Measurements from ENCODE around the gene ASMT.
"Not testable (repeated sequence)": the region's sequence is repeated elsewhere in the genome, so short reads cannot be mapped to it uniquely, and the experiment has no call there.

The ASMT gene

DNA sequence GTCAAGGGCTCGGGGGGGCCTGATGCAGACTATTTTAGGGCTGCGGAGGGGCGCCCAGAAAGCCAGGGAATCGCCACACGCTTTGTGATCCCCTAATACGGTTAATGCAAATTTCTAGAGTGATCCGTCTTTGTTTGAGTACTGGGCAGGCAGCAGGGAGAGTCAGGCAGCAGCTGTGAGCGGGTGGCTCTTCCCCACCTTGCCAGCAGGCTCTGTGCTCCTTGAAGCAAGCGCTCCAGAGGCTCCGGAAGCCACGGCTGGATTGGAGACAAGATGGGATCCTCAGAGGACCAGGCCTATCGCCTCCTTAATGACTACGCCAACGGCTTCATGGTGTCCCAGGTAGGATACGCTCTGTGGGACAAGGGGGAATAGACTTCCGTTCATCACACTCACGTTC lies at the start of gene ASMT:
TSS of gene ASMT (plus strand) at position 133 of the 400 bp plus-strand sequence. CDS start at position 274, 141 bp downstream.
- DNase-seq = no peak

GRCh38 chrX:1574181-1574580 lies 40.7 kb upstream of the ASMT start:
- not testable (repeated sequence) for DNase-seq

DNA sequence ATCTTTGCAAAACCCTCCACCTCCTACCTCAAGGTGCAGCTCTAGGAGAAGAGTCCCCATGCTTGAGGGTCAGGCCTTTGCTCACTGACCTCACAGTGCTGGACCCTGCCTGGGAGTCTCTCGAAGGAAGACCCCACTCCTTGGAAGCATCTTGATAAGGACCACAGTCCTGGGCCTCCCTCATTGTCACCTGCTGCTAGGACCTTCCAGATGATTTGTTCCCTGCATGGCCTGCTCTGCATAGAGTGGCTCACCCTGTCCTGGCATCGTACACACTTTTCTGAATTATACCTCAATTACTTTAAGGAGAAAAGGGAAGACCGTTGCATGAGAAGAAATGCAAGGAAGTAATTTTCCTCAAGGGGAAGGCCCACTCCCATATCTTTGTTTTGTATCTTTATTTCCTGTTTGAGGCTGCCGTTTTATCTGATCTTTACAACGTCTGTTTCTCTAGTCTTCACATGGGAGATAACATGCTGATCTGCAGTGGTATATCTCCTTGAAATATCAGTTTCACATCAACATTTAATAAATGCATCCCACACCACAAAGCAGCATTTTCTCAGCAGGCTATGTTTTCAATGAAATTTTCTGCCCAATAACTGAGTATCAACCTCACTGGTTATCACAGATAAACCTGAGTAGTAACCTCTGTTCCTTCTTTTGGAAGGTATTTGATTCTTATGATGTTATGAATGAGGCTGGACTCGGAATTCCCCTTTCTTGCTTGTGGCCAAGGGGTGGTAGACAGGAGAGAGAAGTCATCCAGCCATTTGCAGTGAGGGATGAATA lies 38.5 kb upstream of the ASMT start:
- no peak for DNase-seq

- no peak for DNase-seq
Observed at GRCh38 chrX:1577845-1578244, 37.0 kb upstream of the ASMT start.

- DNase-seq = no peak
Observed at GRCh38 chrX:1578511-1579173, 36.2 kb upstream of the ASMT start.

DNA sequence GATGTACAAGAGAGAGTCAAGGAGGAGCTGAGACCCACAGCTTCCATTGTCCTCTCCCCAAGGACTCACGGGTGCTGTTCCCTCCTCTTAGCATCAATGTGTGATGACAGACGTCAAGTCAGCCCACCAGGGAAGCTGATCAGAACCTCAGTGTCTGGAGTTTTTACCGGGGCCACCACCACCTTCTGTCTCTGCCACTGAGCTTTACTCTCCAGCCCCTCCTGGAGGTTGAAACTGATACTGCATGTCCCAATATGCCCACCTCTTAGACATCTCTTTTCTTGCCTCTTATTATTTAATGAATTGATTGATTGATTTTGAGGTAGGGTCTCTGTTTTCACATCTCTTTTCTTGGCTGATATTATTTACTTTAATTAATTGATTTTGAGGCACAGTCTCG lies 33.7 kb upstream of the ASMT start:
- DNase-seq = peak; percentile 69 to 70

DNA sequence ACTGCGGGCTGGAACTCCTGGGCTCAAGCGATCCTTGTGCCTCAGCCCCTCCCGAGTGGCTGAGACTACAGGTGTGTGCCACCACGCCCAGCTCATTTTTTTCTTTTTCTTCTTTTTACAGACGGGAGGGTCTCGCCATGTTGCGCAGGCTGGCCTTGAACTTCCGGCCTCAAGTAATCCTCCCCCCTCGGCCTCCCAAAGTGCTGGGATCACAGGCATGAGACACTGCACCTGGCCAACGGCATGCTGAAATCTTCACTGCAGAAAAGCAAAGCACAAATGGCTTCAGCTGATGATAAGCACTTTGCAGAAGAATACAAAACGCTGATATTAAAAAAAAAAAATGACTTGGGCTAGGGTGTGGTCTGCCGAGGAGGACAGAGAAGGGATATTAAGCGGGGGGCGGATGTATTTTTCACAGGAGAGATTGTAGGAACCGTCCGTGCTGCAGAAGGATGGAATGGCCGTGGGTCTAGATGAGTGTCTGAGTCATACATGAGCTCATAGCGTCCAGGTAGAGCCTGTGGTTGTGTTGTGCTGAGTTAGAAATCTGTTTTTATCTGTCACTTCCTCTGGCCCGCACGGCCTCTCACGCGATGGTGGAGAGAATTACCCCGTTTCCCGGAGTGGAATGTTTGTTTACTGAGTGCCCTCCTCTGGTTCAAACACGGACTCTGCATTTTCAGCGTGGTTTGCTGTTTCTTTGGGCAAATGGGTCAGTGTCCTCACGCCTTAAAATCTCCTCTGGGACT lies 32.0 kb upstream of the ASMT start:
- DNase-seq = peak; percentile 55 to 56

DNA sequence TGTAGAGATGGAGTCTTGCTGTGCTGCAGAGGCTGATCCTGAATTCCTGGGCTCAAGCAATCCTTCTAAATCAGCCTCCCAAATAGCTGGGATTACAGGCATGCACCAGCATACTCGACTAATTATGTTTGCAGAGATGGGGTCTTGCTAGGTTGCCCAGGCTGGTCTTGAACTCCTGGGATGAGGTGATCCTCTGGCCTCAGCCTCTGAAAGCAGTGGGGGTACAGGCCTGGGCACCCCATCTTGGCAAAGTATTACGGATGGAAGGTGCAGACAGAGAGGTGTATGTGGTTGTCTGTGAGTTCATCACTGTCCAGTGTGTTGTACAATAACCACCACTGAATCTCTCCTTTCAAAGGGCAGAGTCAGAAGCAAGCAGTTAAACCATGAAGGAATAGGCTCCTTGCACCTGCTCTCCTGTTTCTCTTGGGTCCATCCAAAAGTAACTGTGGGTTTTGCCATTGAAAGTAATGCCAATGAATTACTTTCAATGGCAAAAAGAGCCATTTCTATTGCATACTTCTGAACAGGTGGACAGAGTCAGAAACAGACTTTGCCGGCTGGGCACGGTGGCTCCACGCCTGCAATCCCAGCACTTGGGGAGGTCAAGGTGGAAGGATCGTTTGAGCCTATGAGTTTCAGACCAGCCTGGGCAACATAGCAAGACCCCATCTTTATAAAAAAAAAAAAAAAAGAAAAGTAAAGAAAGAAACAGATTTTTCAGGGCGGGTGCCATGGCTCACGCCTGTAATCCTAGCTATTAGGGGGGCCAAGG lies 30.4 kb upstream of the ASMT start:
- no peak for DNase-seq

- no peak for DNase-seq
Observed at GRCh38 chrX:1587161-1587560, 27.7 kb upstream of the ASMT start.

DNA sequence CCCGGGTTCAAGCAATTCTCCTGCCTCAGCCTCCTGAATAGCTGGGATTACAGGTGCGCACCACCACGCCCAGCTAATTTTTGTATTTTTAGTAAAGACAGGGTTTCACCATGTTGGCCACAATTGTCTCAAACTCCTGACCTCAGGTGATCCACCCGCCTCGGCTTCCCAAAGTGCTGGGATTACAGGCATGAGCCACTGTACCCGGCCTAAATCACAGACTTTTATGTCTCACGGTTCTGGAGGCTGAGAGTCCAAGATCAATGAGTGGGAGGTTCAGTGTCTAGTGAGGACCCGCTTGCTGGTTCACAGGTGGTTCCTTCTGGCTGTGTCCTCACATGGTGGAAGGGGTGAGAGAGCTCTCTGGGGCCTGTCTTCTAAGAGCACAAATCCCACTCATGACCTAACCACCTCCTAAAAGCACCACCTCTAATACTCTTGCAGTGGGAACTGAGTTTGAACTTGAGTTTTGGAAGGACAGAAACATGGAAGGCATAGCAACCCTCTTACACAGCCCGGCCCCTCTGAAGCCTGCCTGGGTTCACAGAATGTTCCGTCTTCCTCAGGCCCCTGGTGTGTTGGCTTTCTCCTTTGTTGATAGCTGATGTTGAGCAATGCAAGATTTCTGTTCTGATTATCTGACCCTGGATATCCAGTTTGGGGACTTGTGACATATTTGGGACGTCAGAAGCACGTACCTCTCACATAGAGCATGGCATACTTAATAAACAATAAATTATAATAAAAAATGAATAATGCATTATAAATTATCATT lies 25.3 kb upstream of the ASMT start:
- no peak for DNase-seq

DNA sequence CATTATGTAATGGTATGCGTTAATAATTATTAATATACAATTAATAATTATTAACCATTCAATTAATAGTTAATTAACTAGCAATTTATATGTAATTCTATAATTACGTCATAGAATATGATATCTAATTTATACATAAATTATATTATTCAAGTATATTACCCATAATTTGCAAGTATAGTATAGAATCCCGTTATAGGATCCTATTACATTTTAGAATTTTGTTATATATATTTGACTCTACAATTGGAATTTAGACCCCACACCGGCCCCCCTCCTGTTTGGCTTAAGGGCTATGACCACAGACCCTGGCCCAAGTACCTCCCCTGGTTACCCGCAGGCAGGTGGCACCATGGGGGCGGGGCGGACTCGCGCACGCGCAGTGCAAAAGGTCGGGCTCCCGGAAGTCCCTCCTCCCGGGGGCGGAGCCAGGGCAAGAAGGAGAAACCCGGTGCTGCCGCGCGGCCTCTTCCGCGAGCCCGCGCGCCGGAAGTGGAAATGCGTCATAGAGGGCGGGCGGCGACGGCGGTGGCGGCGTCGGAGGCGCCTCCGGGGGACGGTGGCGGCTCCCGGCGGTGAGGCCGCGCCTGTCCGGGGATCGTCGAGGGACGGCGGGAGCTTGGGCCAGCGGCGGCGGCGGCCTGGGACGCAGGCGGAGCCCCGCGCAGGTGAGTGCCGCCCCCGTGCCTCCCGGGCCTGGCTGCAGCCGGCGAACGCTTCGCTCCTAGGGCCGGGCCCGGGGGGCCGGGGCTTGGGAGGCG lies 23.6 kb upstream of the ASMT start, which contains the start of gene AKAP17A:
TSS of gene AKAP17A (plus strand) at position 503 of the 761 bp plus-strand sequence. CDS start 1,859 bp downstream, outside the sequence.
- peak; percentile 97 to 98 for DNase-seq

DNA sequence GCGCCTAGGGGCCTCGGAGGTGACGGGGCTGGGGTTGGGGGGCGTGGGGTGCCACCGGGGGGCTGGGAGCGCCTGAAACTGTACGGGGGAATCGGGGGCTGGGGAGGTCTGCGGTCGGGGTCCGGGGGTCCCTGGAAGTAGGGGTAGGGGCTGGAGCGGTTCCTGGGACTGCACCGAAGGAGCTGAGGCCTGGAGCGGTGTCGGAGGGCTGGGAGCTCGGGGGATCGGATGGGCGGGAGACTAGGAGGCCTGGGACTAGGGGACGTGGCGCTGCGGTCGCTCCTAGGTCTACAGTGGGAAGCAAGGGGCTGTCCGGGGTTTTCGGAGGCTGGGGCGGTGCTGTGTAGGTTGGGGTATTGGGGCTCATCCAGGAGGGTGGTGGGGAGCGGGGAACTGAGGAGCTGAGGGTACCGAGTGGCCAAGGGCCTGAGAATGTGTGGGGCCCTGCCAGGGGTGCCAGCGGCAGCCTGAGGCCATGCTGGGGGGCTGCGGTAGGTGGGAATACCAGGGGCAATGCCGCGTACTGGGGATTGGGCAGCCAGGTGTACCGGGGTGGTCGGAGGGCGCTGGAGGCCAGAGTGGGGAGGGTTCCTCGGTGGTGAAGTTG lies 22.9 kb upstream of the ASMT start:
- DNase-seq = no peak

DNA sequence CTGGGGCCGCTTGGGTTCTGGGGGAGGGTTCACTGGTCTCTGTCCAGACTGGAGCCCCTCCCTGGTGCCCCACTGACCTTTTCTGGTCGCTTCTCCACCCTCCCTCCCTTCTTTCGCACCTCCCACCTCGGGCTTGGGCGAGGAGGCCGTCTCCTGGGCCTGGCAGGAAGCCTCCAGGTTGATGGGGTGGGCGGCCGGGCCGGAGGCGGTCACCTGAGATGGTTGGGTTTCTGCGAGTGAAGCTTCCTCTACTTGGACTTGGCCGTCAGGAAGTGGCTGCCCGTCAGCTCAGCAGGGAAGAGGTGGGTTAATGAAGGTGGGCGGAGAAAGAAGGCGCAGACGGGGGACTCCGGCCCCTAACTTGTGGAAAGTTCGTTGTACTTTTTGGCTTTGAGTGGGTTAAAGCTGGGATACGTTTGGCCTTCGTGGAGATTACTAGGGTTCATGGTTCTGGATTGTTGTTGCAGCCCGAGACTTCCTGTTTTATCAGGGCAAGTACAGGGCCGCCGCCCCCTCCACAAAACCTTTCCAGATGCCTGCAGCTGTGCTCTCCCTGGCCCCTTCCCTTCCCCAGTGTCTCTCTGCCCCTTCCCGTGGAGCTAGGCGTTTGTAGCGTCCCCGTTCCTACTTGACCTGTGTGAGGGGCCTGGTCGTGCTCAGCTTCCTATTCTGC lies 22.3 kb upstream of the ASMT start:
- no peak for DNase-seq

DNA sequence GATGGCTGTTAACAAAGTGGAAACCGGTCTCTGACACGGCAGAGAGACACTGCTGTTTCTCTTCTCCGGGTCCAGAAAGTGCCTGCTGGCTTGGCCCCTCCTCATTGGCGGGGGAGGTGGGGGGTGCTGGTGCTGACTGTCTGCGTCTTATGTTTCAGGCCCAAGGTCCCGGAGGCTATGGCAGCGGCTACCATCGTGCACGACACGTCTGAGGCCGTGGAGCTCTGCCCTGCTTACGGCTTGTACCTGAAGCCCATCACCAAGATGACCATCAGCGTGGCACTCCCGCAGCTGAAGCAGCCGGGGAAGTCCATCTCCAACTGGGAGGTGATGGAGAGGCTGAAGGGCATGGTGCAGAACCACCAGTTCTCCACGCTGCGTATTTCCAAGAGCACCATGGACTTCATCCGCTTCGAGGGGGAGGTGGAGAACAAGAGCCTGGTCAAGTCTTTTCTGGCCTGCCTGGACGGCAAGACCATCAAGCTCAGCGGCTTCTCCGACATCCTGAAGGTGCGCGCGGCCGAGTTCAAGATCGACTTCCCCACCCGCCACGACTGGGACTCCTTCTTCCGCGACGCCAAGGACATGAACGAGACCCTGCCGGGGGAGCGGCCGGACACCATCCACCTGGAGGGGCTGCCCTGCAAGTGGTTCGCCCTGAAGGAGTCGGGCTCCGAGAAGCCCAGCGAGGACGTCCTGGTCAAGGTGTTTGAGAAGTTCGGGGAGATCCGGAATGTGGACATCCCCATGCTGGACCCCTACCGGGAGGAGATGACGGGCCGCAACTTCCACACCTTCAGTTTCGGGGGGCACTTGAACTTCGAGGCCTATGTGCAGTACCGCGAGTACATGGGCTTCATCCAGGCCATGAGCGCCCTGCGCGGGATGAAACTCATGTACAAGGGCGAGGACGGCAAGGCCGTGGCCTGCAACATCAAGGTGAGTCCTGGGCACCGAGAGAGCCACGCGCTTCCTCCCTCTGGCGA lies 21.3 kb upstream of the ASMT start:
- DNase-seq = no peak

DNA sequence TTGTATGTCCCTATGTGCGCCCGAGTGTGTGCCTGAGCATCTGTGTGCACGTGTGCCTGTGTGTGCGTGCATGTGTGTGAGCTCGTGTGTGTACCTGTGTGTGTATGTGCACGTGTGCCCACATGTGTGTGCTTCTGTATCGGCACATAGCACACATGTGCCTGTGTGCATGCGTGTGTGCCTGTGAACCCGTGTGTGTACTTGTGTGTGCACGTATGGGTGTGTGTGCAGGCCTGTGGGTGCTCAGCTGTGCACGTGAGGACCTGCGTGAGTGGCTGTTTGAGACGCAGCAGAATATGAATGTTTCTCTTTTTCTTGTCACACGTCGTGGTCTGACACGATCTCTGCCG lies 19.2 kb upstream of the ASMT start:
- DNase-seq = no peak

- no peak for DNase-seq
Observed at GRCh38 chrX:1596676-1597344, 18.0 kb upstream of the ASMT start.

GRCh38 chrX:1597345-1598020 lies 17.4 kb upstream of the ASMT start:
- DNase-seq = no peak
